Muscle of leg (tissue), 11 donors: ENCODE results near the gene STIM2. TPM values are rescaled to one million over a fixed set of nuclear protein-coding genes. Genes with fewer than 3 reads are reported as not detected.

ENCODE experiments used
- DNase-seq: peaks from one replicate; pipeline ENCODE4 v3.0.0; 2013
- H3K27ac ChIP-seq: one replicate; pipeline ENCODE4 v1.5.1; 2013; ENCODE audit warnings: mild to moderate bottlenecking, low read length, control low read depth
- H3K27me3 ChIP-seq: one replicate; pipeline ENCODE4 v1.6.1; 2013; ENCODE audit warnings: low read length; ENCODE audit not compliant: control insufficient read depth, insufficient read depth
- H3K36me3 ChIP-seq: one replicate; pipeline ENCODE4 v1.6.1; 2013; ENCODE audit warnings: low read length; ENCODE audit not compliant: control insufficient read depth, insufficient read depth
- H3K4me1 ChIP-seq: one replicate; pipeline ENCODE4 v1.6.1; 2013; ENCODE audit warnings: low read length; ENCODE audit not compliant: control insufficient read depth, insufficient read depth
- H3K4me3 ChIP-seq: one replicate; pipeline ENCODE4 v1.5.1; 2013; ENCODE audit warnings: low read length, control low read depth
- H3K9me3 ChIP-seq: replicated peaks from 2 replicates; pipeline ENCODE4 v1.6.1; 2013; ENCODE audit warnings: low read depth, low read length; ENCODE audit not compliant: control insufficient read depth
- WGBS: methylation state at CpG from one replicate; pipeline ENCODE4 v1.1.5; 2013; ENCODE audit warnings: missing lambda C conversion rate; ENCODE audit not compliant: insufficient coverage; 5-methylcytosine and 5-hydroxymethylcytosine counted together
- polyA plus RNA-seq, 8 donors: library from polyadenylated mRNA; unstranded; fragments of 120-200 nt; gene quantifications; one replicate each; pipeline versions ENCODE4 v1.2.1 to v1.2.3, GENCODE V29; 2013; ENCODE audit warnings: inconsistent platforms in 1 of 8, low replicate concordance in 1 of 8; ENCODE audit not compliant: insufficient read length in 8 of 8, insufficient read depth in 1 of 8
- total RNA-seq: library from RNA; stranded (reverse); fragments of 120-200 nt; gene quantifications from one replicate; pipeline ENCODE4 v1.2.4, GENCODE V29; 2013

Gene STIM2
- total and polyA plus RNA-seq, 9 donors, result 39.7 to 56.9 (median 46.6) TPM

DNA sequence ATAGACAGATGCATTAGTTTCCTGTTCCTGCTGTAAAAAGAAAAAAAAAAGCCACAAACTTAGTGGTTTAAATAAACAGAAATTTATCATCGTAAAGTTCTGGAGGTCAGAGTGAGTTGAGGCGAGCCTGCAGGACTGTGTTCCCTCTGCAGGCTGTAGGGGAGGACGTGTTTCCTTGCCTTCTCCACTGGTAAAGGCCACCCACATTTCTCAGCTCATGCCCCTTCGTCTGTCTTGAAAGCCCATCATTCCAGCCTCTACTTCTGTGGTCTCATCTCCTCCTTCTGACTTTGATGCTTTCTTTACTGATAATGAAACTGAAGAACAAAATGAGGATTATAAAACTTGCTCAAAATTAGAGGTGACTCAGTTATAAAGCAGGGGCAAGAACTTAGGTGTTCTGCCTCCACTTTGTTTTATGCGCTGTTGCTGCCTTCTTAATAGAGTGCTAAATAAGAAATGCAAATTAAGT is 143.0 kb downstream of the STIM2 start:
- H3K27me3 ChIP-seq, result no peaks in the 10 kb centered on the region
- DNase-seq, result no peak
- peaks cover 19% of the 10 kb centered on the region for H3K4me1 ChIP-seq
- H3K9me3 ChIP-seq, result no peaks in the 10 kb centered on the region
- H3K4me3 ChIP-seq, result no peak overlapping the region
- WGBS, result no CpG with 5 or more reads among the region's 5 CpGs
- H3K27ac ChIP-seq, result no peak overlapping the region
- no peaks in the 10 kb centered on the region for H3K36me3 ChIP-seq

- no peak overlapping the region for H3K4me3 ChIP-seq
- no peaks in the 10 kb centered on the region for H3K27me3 ChIP-seq
- H3K27ac ChIP-seq, result peak overlapping the region; percentile 85
- H3K4me1 ChIP-seq, result peaks cover 20% of the 10 kb centered on the region
- peak; percentile 89 for DNase-seq
- no peaks in the 10 kb centered on the region for H3K9me3 ChIP-seq
- no peaks in the 10 kb centered on the region for H3K36me3 ChIP-seq
Observed at GRCh38 chr4:27005501-27005900, 144.9 kb downstream of the STIM2 start.

GRCh38 chr4:27005905-27006590 is 145.4 kb downstream of the STIM2 start:
- no peaks in the 10 kb centered on the region for H3K36me3 ChIP-seq
- peaks cover 16% of the 10 kb centered on the region for H3K4me1 ChIP-seq
- no peak overlapping the region for H3K4me3 ChIP-seq
- DNase-seq, result no peak
- H3K27ac ChIP-seq, result peak overlapping the region; percentile 43
- no CpG with 5 or more reads among the region's 10 CpGs for WGBS
- H3K27me3 ChIP-seq, result no peaks in the 10 kb centered on the region
- no peaks in the 10 kb centered on the region for H3K9me3 ChIP-seq

GRCh38 chr4:27006646-27007045 is 146.0 kb downstream of the STIM2 start:
- DNase-seq, result no peak
- Histone ChIP-seq H3K9me3 (no peaks in the 10 kb centered on the region), H3K27ac (peak overlapping the region; percentile 43), H3K4me1 (peaks cover 10% of the 10 kb centered on the region), H3K4me3 (no peak overlapping the region), H3K36me3 (no peaks in the 10 kb centered on the region), H3K27me3 (no peaks in the 10 kb centered on the region)
- WGBS, result no CpG with 5 or more reads among the region's 2 CpGs

GRCh38 chr4:27007507-27007906 is 146.9 kb downstream of the STIM2 start:
- no CpG with 5 or more reads among the region's 3 CpGs for WGBS
- Histone ChIP-seq H3K4me1 (peaks cover 9% of the 10 kb centered on the region), H3K36me3 (no peaks in the 10 kb centered on the region), H3K27me3 (no peaks in the 10 kb centered on the region), H3K27ac (peak overlapping the region; percentile 43), H3K9me3 (no peaks in the 10 kb centered on the region), H3K4me3 (no peak overlapping the region)
- no peak for DNase-seq

GRCh38 chr4:27008679-27009078 is 148.0 kb downstream of the STIM2 start:
- no peaks in the 10 kb centered on the region for H3K9me3 ChIP-seq
- WGBS, result 60% methylated on average over 2 of the region's 4 CpGs
- no peak overlapping the region for H3K4me3 ChIP-seq
- no peaks in the 10 kb centered on the region for H3K36me3 ChIP-seq
- no peaks in the 10 kb centered on the region for H3K27me3 ChIP-seq
- H3K27ac ChIP-seq, result no peak overlapping the region
- H3K4me1 ChIP-seq, result peaks cover 7% of the 10 kb centered on the region
- no peak for DNase-seq

DNA sequence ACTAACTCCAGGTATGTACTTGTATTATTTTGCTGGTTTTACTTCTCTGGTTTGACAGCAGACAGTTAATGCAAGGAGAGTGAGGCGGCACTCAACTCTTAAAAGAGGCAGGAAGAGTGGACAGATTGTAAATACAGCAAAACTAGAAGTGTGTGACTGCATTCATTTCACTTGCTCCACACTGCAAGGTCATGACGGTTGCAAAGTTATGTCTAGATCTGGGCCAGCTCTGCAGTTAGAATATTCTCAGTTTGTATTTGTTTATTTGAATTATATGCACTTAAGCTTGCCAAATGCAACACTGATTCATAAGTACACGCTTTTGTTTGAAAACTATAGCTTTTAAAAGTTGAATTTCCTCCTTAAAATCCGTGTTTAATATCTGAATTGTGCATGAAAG is 148.9 kb downstream of the STIM2 start:
- Histone ChIP-seq H3K27ac (no peak overlapping the region), H3K4me1 (peaks cover 6% of the 10 kb centered on the region), H3K36me3 (no peaks in the 10 kb centered on the region), H3K4me3 (no peak overlapping the region), H3K9me3 (no peaks in the 10 kb centered on the region), H3K27me3 (no peaks in the 10 kb centered on the region)
- DNase-seq, result no peak
- 71% methylated on average over 1 of the region's 4 CpGs for WGBS

DNA sequence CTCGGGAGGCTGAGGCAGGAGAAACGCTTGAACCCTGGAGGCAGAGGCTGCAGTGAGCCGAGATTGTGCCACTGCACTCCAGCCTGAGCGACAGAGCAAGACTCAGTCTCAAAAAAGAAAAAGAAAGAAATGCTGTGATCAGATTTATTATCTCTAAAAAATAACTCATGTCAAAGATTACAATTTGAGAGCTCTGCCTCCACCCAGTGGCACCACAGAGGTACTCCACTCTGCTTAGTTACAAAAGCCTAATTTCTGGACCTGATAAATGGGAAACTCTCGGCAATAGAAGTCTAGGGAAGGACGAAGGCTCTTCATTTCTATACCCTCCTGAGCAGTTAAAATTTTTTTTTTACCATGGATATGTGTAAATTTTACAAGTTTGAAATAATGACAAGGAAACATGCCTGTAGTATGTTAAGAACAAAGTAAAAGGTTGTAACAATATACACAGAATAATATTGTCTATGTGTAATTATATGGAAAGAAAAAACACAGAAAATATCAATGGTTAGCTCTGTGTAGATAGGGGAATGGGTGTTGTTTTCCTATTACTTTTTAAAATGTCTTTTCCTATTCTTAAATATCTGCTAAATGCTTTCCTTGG is 149.8 kb downstream of the STIM2 start:
- DNase-seq, result peak; percentile 78
- peaks cover 6% of the 10 kb centered on the region for H3K4me1 ChIP-seq
- WGBS, result 80% methylated on average over 2 of the region's 6 CpGs
- H3K9me3 ChIP-seq, result no peaks in the 10 kb centered on the region
- no peak overlapping the region for H3K27ac ChIP-seq
- no peaks in the 10 kb centered on the region for H3K27me3 ChIP-seq
- no peak overlapping the region for H3K4me3 ChIP-seq
- H3K36me3 ChIP-seq, result no peaks in the 10 kb centered on the region

DNA sequence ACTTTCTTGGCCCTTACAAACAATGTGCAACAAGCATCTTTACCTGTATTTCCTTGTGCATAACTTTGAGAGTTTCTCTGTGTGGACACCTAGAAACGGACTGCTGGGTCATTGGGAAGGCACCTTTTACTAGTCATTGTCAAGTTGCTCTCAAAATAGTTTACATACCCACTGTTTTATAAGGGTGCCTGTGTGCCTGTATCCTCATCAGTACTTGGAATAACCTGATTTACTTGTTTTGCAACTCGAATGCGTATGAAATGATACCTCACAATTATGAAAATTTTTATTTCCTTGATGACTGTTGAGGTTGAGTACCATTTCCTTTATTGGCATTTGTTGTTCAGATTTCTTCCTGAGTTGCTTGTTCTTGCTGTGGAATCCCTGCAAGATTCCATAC is 150.8 kb downstream of the STIM2 start:
- Histone ChIP-seq H3K27me3 (no peaks in the 10 kb centered on the region), H3K4me1 (peaks cover 2% of the 10 kb centered on the region), H3K4me3 (no peak overlapping the region), H3K27ac (no peak overlapping the region), H3K36me3 (no peaks in the 10 kb centered on the region), H3K9me3 (no peaks in the 10 kb centered on the region)
- no peak for DNase-seq
- WGBS, result 80% methylated on average over 1 of the region's 3 CpGs

DNA sequence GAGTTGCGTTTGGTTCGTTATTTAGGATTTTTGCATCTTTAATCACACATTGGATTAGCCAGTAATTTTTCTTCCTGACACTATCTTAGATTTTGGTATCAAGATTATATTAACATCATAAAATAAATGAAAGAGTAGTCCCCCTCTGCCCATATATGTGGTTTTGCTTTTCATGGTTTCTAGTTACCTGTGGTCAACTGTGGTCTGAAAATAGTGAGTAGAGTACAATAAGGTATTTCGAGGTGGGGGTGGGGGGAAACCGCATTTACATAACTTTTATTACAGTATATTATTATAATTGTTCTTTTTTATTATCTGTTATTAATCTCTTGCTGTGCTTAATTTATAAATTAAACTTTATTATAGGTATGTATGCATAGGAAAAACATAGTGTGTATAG is 152.4 kb downstream of the STIM2 start:
- DNase-seq, result no peak
- Histone ChIP-seq H3K4me3 (no peak overlapping the region), H3K27me3 (no peaks in the 10 kb centered on the region), H3K9me3 (no peaks in the 10 kb centered on the region), H3K4me1 (peaks cover 2% of the 10 kb centered on the region), H3K27ac (no peak overlapping the region), H3K36me3 (peaks cover 4% of the 10 kb centered on the region)
- WGBS, result no CpG with 5 or more reads among the region's 4 CpGs
